SK-N-SH treated with all-trans-retinoic acid at 6 μM for 48 hours (cell line): Measurements from ENCODE around the gene ARHGEF4.

Source experiments
- ARNTL ChIP-seq: fragments of 450-650 bp; formaldehyde crosslinking; IDR thresholded peaks from 2 replicates; pipeline ENCODE4 v1.5.0; 2020; ENCODE audit warnings: low read depth, mild to moderate bottlenecking, moderate library complexity, borderline replicate concordance
- TOX ChIP-seq: fragments of 250-450 bp; sonication (Bioruptor Pico); IDR thresholded peaks from 2 replicates; pipeline ENCODE4 v1.8.0; 2021; ENCODE audit warnings: mild to moderate bottlenecking, moderate library complexity, borderline replicate concordance
- ZNF8 ChIP-seq: fragments of 450-650 bp; formaldehyde crosslinking; IDR thresholded peaks from 2 replicates; pipeline ENCODE4 v1.5.0; 2020; ENCODE audit warnings: mild to moderate bottlenecking, moderate library complexity
- TF ChIP-seq, protein P1 (sequence below): fragments of 250-450 bp; sonication (Bioruptor Pico); IDR thresholded peaks from 2 replicates; pipeline ENCODE4 v1.5.0; 2020; ENCODE audit warnings: mild to moderate bottlenecking, moderate library complexity

- TF ChIP-seq ZNF8 (CRISPR knock-in tag) (no peak), TOX (CRISPR knock-in tag) (no peak), ARNTL (no peak)
- TF ChIP-seq, protein P1, sequence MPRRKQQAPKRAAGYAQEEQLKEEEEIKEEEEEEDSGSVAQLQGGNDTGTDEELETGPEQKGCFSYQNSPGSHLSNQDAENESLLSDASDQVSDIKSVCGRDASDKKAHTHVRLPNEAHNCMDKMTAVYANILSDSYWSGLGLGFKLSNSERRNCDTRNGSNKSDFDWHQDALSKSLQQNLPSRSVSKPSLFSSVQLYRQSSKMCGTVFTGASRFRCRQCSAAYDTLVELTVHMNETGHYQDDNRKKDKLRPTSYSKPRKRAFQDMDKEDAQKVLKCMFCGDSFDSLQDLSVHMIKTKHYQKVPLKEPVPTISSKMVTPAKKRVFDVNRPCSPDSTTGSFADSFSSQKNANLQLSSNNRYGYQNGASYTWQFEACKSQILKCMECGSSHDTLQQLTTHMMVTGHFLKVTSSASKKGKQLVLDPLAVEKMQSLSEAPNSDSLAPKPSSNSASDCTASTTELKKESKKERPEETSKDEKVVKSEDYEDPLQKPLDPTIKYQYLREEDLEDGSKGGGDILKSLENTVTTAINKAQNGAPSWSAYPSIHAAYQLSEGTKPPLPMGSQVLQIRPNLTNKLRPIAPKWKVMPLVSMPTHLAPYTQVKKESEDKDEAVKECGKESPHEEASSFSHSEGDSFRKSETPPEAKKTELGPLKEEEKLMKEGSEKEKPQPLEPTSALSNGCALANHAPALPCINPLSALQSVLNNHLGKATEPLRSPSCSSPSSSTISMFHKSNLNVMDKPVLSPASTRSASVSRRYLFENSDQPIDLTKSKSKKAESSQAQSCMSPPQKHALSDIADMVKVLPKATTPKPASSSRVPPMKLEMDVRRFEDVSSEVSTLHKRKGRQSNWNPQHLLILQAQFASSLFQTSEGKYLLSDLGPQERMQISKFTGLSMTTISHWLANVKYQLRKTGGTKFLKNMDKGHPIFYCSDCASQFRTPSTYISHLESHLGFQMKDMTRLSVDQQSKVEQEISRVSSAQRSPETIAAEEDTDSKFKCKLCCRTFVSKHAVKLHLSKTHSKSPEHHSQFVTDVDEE, result no peak
These were observed 96.8 kb downstream of the ARHGEF4 start for GRCh38 chr2:130933501-130933900.
